Urothelium cell line (cell line): ENCODE measurements around the gene PLD3.

Experiments used
- DNase-seq: peaks from one replicate; pipeline ENCODE4 v3.0.0; 2011; ENCODE audit warnings: low spot score, mixed read lengths
- FAIRE-seq: peaks from 2 replicates; lab custom pipeline; 2011; peaks lifted over from hg19 to GRCh38; lab: Jason Lieb, UNC

Gene PLD3

DNA sequence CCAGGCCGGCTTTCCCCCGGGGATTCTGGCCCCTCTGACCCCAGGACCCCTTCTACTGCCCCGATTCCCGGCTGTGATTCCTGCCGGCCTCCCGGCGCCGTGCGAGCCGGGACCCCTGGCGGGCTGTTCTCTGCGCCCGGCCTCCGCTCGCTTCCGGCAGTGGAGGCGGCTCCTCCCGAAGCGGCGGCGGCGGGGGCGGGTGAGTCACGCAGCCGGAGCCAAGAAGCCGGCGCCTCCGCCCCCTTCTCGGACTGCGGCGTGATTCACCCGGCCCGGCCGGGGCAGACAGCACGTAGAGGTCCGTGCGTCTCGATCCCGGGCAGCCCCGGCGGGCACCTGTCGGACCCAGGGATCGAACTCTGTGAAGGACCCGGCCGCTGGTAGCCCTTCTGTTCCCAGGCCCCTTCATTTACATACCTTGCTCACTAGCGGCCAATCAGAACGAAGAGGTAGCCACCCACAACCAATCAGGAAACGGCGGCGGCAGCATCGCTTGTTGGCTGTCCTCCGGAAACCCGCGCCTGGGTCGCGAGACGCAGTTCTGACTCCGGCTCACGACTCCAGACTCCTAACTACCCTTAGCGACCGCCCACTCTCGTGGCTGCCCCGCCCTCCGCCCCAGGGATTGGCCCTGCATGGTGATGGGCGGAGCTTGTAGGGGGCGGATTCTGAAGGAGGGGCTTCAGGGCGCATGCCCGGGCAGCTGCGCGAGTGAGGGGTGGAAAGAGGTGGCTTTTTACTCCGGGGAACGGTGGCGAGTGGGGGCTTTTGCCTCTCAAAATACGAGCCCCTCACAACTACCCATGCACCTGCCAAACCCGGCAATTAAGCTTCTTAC lies 77.2 kb downstream of the PLD3 start, which contains the start of gene SERTAD1:
Gene SERTAD1, minus strand, starts transcription at position 543 of the 838 bp plus-strand sequence. CDS start 2,446 bp downstream, outside the sequence.
- FAIRE-seq (peak; percentile 69), DNase-seq (peak; percentile 98)
